Jurkat, Clone E6-1 (cell line): Measurements from ENCODE around the gene MTERF4.

Experiments
- DNase-seq: peaks from one replicate; pipeline ENCODE4 v3.0.0-alpha.2; 2011; ENCODE audit warnings: low read depth, low spot score
- H3K4me3 ChIP-seq: 2 replicates; pipeline ENCODE4 v1.5.1; 2011; ENCODE audit warnings: mild to moderate bottlenecking, low read length, control low read depth, moderate library complexity

The MTERF4 gene

GRCh38 chr2:241064008-241064801, 37.9 kb downstream of the MTERF4 start:
- DNase-seq = no peak
- H3K4me3 ChIP-seq = no peak overlapping the region

GRCh38 chr2:241063587-241063986, 38.5 kb downstream of the MTERF4 start:
- no peak overlapping the region for H3K4me3 ChIP-seq
- DNase-seq = no peak

- H3K4me3 ChIP-seq = no peak overlapping the region
- DNase-seq = no peak
These were observed 39.0 kb downstream of the MTERF4 start for GRCh38 chr2:241063093-241063551.

- no peak overlapping the region for H3K4me3 ChIP-seq
- no peak for DNase-seq
These were observed 39.5 kb downstream of the MTERF4 start for GRCh38 chr2:241062389-241063092.

- no peak for DNase-seq
- no peak overlapping the region for H3K4me3 ChIP-seq
These were observed 40.8 kb downstream of the MTERF4 start for GRCh38 chr2:241061275-241061674.

GRCh38 chr2:241053576-241054251, 48.4 kb downstream of the MTERF4 start:
- no peak for DNase-seq
- no peak overlapping the region for H3K4me3 ChIP-seq

- no peak overlapping the region for H3K4me3 ChIP-seq
- no peak for DNase-seq
These were observed 49.3 kb downstream of the MTERF4 start for GRCh38 chr2:241052677-241053360.

GRCh38 chr2:241051578-241052487, 50.3 kb downstream of the MTERF4 start:
- H3K4me3 ChIP-seq = no peak overlapping the region
- no peak for DNase-seq

GRCh38 chr2:241050624-241051577, 51.2 kb downstream of the MTERF4 start:
- H3K4me3 ChIP-seq = no peak overlapping the region
- DNase-seq = no peak

- H3K4me3 ChIP-seq = no peak overlapping the region
- DNase-seq = no peak
These were observed 52.1 kb downstream of the MTERF4 start for GRCh38 chr2:241049739-241050623.

- no peak for DNase-seq
- no peak overlapping the region for H3K4me3 ChIP-seq
These were observed 53.1 kb downstream of the MTERF4 start for GRCh38 chr2:241048949-241049343.

- no peak overlapping the region for H3K4me3 ChIP-seq
- DNase-seq = no peak
These were observed 53.7 kb downstream of the MTERF4 start for GRCh38 chr2:241048149-241048948.

GRCh38 chr2:241047253-241048010, 54.7 kb downstream of the MTERF4 start:
- no peak for DNase-seq
- H3K4me3 ChIP-seq = no peak overlapping the region
